T-helper 9 cell (primary cell): ENCODE data around the gene USP53.
"Not testable (repeated sequence)": the region's sequence is repeated elsewhere in the genome, so short reads cannot be mapped to it uniquely, and the experiment has no call there.

Source experiments
- DNase-seq: peaks from one replicate; pipeline ENCODE4 v3.0.0-alpha.2; 2020

USP53 gene

DNA sequence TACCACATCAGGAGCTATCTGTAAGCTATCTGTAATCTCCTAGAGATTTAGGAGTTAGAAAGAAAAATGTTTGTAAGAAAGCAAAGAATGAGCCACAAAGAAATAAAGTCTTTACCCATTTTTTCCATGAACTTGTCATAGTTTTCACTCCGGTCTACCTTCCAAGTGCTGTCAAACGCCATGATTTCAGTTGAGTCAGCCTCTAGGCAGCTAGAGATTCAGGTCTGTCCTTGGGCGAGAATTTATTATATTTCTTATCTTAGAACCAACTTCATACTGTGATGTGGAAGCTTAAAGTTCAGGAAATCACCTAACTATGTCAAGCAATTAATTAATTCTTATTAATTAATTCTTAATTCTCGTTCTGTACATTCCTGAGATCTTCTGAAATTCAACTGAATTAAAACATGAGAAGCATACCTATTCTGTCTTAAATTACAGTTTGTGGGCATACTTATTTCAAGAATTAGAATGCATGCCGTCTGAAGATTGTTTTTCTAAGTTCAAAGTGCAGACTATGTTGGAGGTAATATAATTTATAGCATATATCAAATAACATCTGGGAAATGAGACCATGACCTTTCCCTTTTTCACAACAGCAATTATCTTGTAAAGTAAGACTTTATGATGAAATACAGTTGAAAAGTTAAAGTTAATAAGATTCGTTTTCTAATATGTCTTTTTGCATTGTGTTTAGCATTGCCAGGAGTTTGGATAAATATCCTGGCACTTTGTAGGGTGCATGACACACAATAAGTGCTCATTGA lies 109.6 kb downstream of the USP53 start, which contains the start of gene FABP2:
Gene FABP2 (minus strand): TSS at position 218 of the 767 bp plus-strand sequence. CDS start 36 bp downstream, at position 182.
- no peak for DNase-seq

GRCh38 chr4:119328695-119329094 lies 116.2 kb downstream of the USP53 start:
- DNase-seq: no peak

DNA sequence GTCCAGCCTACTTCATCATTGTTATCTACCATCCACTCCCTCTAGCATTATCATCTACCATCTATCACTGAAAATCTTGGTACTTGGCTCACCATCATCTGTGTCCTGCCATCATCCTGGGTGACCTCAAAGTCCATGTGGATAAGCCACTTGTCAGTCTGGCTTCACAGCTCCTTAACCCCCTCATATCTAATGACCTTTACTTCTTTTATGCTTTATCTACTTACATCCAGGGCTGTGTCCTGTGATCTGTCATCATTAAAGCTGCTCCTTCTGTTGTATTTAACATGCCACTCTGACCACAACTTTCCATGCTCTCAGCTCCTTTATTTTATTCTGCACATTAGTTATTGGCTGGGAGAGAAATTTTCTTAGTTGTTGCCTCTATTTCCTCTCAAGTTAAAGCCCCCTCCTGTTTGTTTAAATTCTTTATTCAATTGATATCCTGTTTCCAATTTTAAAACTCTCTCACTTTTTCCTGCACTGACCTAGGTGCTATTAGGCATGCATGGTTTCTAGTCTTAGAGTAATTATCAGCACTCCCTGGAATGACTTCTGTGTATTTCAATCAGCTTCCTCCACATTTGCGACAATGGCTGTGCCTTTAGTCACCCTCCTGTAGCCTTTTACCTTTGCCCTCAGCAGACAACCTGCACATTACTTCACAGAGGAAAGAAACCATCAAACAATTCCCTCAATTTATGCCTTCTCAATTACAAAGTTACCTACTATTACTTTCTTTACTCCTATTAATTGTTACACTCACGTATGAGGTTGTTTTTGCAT lies 117.5 kb downstream of the USP53 start:
- no peak for DNase-seq

GRCh38 chr4:119336332-119336979 lies 123.9 kb downstream of the USP53 start:
- not testable (repeated sequence) for DNase-seq

DNA sequence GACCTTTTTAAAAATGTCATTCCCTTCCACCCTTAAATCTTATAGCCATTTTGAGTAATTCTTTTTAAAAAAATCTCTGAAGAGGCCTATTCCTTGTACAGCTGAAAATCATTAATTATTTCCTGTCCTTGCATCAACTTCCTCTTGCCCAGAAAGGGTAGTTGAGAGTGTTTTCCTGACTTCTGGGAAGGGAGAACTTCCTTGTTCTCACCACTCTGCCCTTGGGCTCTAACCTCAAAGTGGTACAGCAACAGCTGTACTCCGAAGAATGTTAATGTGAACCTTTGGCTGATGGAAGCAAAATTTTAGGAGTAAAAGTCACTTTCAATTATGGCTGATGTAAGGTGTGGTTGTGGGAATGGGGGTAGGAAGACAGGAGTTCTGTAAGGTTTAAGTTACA lies 124.5 kb downstream of the USP53 start:
- no peak for DNase-seq

DNA sequence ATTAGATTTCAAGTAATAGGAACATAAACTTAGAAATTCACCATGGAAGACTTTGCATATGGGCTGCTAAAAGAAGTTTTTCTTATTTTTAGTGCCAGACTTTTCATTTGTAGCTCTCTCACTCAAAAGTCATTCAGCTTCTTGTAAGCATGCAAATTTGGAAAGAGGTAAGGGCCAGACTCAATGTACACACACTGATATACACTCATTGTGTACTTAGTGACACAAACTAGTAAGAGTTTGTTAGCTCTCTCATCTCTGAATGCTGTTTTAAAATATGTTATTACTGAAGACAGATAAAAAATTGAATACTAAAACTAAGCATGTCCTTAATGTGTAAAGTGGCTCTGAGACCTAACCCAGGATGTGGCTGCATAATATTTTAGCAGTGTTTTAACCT lies 127.4 kb downstream of the USP53 start:
- DNase-seq: not testable (repeated sequence)

- DNase-seq: not testable (repeated sequence)
Measured at GRCh38 chr4:119343293-119343692, 130.8 kb downstream of the USP53 start.
